K562 (cell line): Measurements from ENCODE around the gene PPP1R16B. TPM values are rescaled to one million over a fixed set of nuclear protein-coding genes. Genes with fewer than 3 reads are reported as not detected.

ENCODE experiments used
- CXXC5 ChIP-seq: fragments of 250-450 bp; sonication (Bioruptor Pico); IDR thresholded peaks from 2 replicates; pipeline ENCODE4 v1.8.0; 2022; ENCODE audit warnings: inconsistent platforms, mild to moderate bottlenecking, moderate library complexity
- HDAC1 ChIP-seq, 2 experiments: fragments of 450-650 bp; IDR thresholded peaks; 2 replicates each; pipeline ENCODE4 v1.6.1; 2016 to 2017; ENCODE audit warnings: inconsistent platforms in 1 of 2, mild to moderate bottlenecking in 1 of 2, moderate library complexity in 1 of 2
- LCOR ChIP-seq: sonication (generic); formaldehyde crosslinking; IDR thresholded peaks from 2 replicates; pipeline ENCODE4 v1.8.0; 2022; ENCODE audit warnings: mild to moderate bottlenecking, missing genetic modification reagents
- MGA ChIP-seq: fragments of 450-650 bp; IDR thresholded peaks from 2 replicates; pipeline ENCODE4 v1.6.1; 2016; ENCODE audit warnings: mild to moderate bottlenecking, moderate library complexity
- NR4A1 ChIP-seq, 2 experiments: fragments of 250-450 bp in 1 of 2; fragments of 450-650 bp in 1 of 2; sonication (Bioruptor Pico) in 1 of 2; IDR thresholded peaks; 2 replicates each; pipeline versions ENCODE4 v1.4.0 to v1.6.1; 2016 to 2020; ENCODE audit warnings: mild to moderate bottlenecking in 2 of 2, missing compliant biosample characterization in 1 of 2, missing genetic modification characterization in 1 of 2, moderate library complexity in 1 of 2
- NRF1 ChIP-seq, 2 experiments: fragments of 450-650 bp; IDR thresholded peaks in 1 of 2; conservative IDR thresholded peaks in 1 of 2; 2 replicates each; pipeline ENCODE4 v1.6.1; 2014; ENCODE audit warnings: mild to moderate bottlenecking in 2 of 2
- SPI1 ChIP-seq: IDR thresholded peaks from 2 replicates; pipeline ENCODE4 v1.6.1; 2011; ENCODE audit warnings: low read depth, low read length, control low read depth, borderline replicate concordance
- ZBTB2 ChIP-seq: fragments of 450-650 bp; IDR thresholded peaks from 2 replicates; pipeline ENCODE4 v1.6.1; 2016; ENCODE audit warnings: antibody characterized with exemption
- ZNF589 ChIP-seq: fragments of 200-800 bp; sonication (Bioruptor generic); IDR thresholded peaks from 2 replicates; pipeline ENCODE4 v1.6.1; 2016; ENCODE audit warnings: low read depth, missing genetic modification characterization, missing compliant biosample characterization
- ZNF740 ChIP-seq, 3 experiments: fragments of 200-800 bp in 1 of 3; sonication (Bioruptor generic) in 1 of 3; sonication (generic) in 1 of 3; formaldehyde crosslinking in 1 of 3; IDR thresholded peaks; 2 replicates each; pipeline versions ENCODE4 v1.6.1 to v1.8.0; 2016 to 2022; ENCODE audit warnings: mild to moderate bottlenecking in 2 of 3, missing compliant biosample characterization in 2 of 3, missing genetic modification characterization in 2 of 3, missing genetic modification reagents in 1 of 3
- polyA plus RNA-seq, 8 experiments: library from polyadenylated mRNA; depleted of rRNA in 4 of 8; stranded (reverse) in 5 of 8; unstranded in 3 of 8; fragments of >200 nt; fragmentation: Nextera tagmentation in 2 of 8; fragmentation: Illumina TruSeq in 1 of 8; extraction: Ambion mirVana in 2 of 8; extraction: Trizol in 1 of 8; gene quantifications; 2 replicates each; pipeline versions ENCODE4 v1.2.1 to v1.2.3, GENCODE V29; 2011 to 2014; ENCODE audit warnings: inconsistent platforms in 1 of 8, missing spikeins in 1 of 8
- total RNA-seq, 7 experiments: library from RNA; depleted of rRNA in 6 of 7; stranded (reverse); fragments of >200 nt in 6 of 7; fragmentation: Illumina TruSeq in 2 of 7; extraction: Trizol in 2 of 7; gene quantifications; 2 replicates each; pipeline versions ENCODE4 v1.2.1 to v1.2.3, GENCODE V29; 2011 to 2021; ENCODE audit warnings: low replicate concordance in 1 of 7

The PPP1R16B gene
- total and polyA plus RNA-seq, 9 of the 15 experiments (the other 6 are each of a cell fraction or from before 2014, with no cell fraction given) = 1.5 to 11.5 (median 6.8) TPM

- TF ChIP-seq MGA (peak; percentile 38; the same call in 1 of the 2 replicates), HDAC1 (IDR thresholded peaks at IDR 0.05) (peak in 1 of 2 experiments; percentile 48; a peak in 1 of 4 replicates), LCOR (CRISPR knock-in tag) (0 out of 2 replicates have a peak, but pooled peaks have one; percentile 41), NRF1 (conservative IDR thresholded peaks at IDR 0.05 in 1 of 2, IDR thresholded peaks at IDR 0.05 in 1 of 2) (peak; percentile 18 to 23; a peak in 1 of 4 replicates), CXXC5 (peak; percentile 75), SPI1 (peak; percentile 89), NR4A1 (CRISPR knock-in tag; IDR thresholded peaks at IDR 0.05) (no peak), NR4A1 (tag; IDR thresholded peaks at IDR 0.05) (peak; percentile 52; the same call in 1 of the 2 replicates), ZNF740 (CRISPR knock-in tag; IDR thresholded peaks at IDR 0.05) (no peak), ZNF740 (tag; IDR thresholded peaks at IDR 0.05) (0 out of 4 replicates have a peak, but pooled peaks of 1 of the 2 experiments have one; percentile 30), ZNF589 (peak; percentile 90), ZBTB2 (no peak)
These were observed 53.7 kb downstream of the PPP1R16B start (continued) for GRCh38 chr20:38859070-38859690.
